T-helper 1 cell treated with Interleukin-12 subunit alpha and Interleukin-12 subunit beta and Interleukin-4 antibody, amounts not matched to agents 30 μg/mL and 1 μg/mL, for 36 hours (primary cell): ENCODE data around the gene ADIG.

Source experiments
- H3K27ac Mint-ChIP-seq: one replicate; pipeline ENCODE4 v1.8.0; 2021; ENCODE audit warnings: mild to moderate bottlenecking, mixed read lengths
- H3K27me3 Mint-ChIP-seq: one replicate; pipeline ENCODE4 v1.8.0; 2021; ENCODE audit warnings: low read depth, mixed read lengths
- H3K36me3 Mint-ChIP-seq: one replicate; pipeline ENCODE4 v1.8.0; 2021; ENCODE audit warnings: low read depth, mixed read lengths
- H3K4me1 Mint-ChIP-seq: one replicate; pipeline ENCODE4 v1.8.0; 2021; ENCODE audit warnings: low read depth, mixed read lengths
- H3K4me3 Mint-ChIP-seq: one replicate; pipeline ENCODE4 v1.8.0; 2021; ENCODE audit warnings: mild to moderate bottlenecking, moderate library complexity, mixed read lengths
- H3K9me3 Mint-ChIP-seq: one replicate; pipeline ENCODE4 v1.8.0; 2021; ENCODE audit warnings: mixed read lengths

ADIG gene

GRCh38 chr20:38628580-38629470, 47.8 kb downstream of the ADIG start:
- H3K9me3 Mint-ChIP-seq, result no peaks in the 10 kb centered on the region
- no peaks in the 10 kb centered on the region for H3K4me1 Mint-ChIP-seq
- H3K27me3 Mint-ChIP-seq, result peaks cover 4% of the 10 kb centered on the region
- no peak overlapping the region for H3K27ac Mint-ChIP-seq
- no peaks in the 10 kb centered on the region for H3K36me3 Mint-ChIP-seq
- H3K4me3 Mint-ChIP-seq, result no peak overlapping the region

DNA sequence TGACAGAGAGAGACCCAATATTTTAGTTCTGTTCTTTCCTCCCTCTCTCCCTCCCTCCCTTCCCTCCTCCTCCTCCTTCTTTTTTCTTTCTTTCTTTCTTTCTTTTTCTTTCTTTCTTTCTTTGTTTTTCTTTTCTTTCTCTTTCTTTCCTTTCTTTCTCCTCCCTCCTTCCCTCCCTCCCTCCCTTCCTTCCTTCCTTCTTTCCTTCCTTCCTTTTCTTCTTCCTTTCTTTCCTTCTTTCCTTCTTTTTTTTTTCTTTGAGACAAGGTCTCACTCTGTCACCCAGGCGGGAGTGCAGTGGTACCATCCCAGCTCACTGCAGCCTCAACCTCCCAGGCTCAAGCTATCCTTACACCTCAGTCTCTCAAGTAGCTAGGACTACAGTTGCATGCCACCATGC, 49.0 kb downstream of the ADIG start:
- peaks cover 3% of the 10 kb centered on the region for H3K27me3 Mint-ChIP-seq
- H3K36me3 Mint-ChIP-seq, result no peaks in the 10 kb centered on the region
- H3K4me1 Mint-ChIP-seq, result no peaks in the 10 kb centered on the region
- H3K4me3 Mint-ChIP-seq, result no peak overlapping the region
- H3K27ac Mint-ChIP-seq, result no peak overlapping the region
- H3K9me3 Mint-ChIP-seq, result no peaks in the 10 kb centered on the region

DNA sequence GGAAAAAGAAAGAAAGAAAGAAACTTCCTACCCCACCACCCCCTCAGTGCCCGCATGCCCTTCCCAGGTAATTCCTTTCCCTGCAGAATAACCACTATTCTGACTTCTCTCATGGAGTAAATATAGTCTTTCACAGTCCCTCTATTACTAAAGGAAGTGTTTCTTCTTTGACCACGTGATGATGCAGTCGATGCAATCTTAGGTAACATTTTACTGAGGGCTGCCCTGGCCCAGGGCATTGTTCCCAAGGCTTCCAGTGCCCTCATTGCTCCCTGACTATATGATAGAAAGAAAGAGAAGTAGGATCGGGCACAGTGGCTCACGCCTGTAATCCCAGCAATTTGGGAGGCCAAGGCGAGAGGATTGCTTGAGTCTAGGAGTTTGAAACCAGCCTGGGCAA, 49.7 kb downstream of the ADIG start:
- peaks cover 4% of the 10 kb centered on the region for H3K27me3 Mint-ChIP-seq
- H3K27ac Mint-ChIP-seq, result no peak overlapping the region
- H3K4me3 Mint-ChIP-seq, result no peak overlapping the region
- H3K4me1 Mint-ChIP-seq, result no peaks in the 10 kb centered on the region
- no peaks in the 10 kb centered on the region for H3K9me3 Mint-ChIP-seq
- no peaks in the 10 kb centered on the region for H3K36me3 Mint-ChIP-seq

- Mint-ChIP-seq H3K9me3 (no peaks in the 10 kb centered on the region), H3K4me1 (peaks cover 2% of the 10 kb centered on the region), H3K36me3 (no peaks in the 10 kb centered on the region), H3K27ac (no peak overlapping the region), H3K27me3 (peaks cover 7% of the 10 kb centered on the region), H3K4me3 (no peak overlapping the region)
These were observed 50.4 kb downstream of the ADIG start for GRCh38 chr20:38631155-38632022.

- Mint-ChIP-seq H3K36me3 (no peaks in the 10 kb centered on the region), H3K9me3 (no peaks in the 10 kb centered on the region), H3K4me3 (no peak overlapping the region), H3K27ac (no peak overlapping the region), H3K27me3 (peaks cover 11% of the 10 kb centered on the region), H3K4me1 (peaks cover 2% of the 10 kb centered on the region)
These were observed 52.6 kb downstream of the ADIG start for GRCh38 chr20:38633577-38634093.

DNA sequence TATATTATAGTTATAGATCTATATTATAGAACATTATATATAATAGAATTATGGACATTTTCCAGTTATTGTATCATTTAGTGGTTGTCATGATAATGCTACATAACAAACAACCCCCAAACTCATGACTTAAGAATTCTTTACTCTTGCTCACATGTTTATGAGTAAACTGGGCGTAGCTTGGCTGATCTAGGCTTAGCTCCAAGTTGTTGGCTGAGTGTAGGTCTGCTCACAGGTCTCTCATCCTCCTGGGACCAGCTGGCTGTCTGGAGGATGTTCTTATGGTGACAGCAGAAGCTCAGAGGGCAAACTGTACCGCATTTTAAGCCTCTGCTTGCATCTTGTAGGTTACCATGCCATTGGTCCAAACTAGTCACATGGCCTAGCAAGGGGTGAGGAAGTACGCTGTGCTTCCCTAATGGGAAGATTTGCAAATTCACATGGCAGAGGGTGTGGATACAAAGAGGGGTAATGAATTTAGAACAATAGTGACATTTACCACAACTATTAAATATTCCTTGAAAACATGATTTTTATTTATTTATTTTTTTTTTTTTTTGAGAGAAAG, 54.8 kb downstream of the ADIG start:
- Mint-ChIP-seq H3K27ac (no peak overlapping the region), H3K27me3 (peaks cover 21% of the 10 kb centered on the region), H3K36me3 (no peaks in the 10 kb centered on the region)

More for the DNA sequence above, 54.8 kb downstream of the ADIG start:
- no peaks in the 10 kb centered on the region for H3K9me3 Mint-ChIP-seq
- H3K4me3 Mint-ChIP-seq, result no peak overlapping the region
- peaks cover 4% of the 10 kb centered on the region for H3K4me1 Mint-ChIP-seq
